ENCODE measurements around the gene KRTAP10-4.
"Not testable (repeated sequence)": the region's sequence is repeated elsewhere in the genome, so short reads cannot be mapped to it uniquely, and the experiment has no call there.

KRTAP10-4 gene

GRCh38 chr21:44564099-44564498 lies 9.4 kb upstream of the KRTAP10-4 start:
- DNase-seq, result no peak

GRCh38 chr21:44564886-44565598 lies 8.5 kb upstream of the KRTAP10-4 start:
- DNase-seq, result no peak

- peak; percentile 48 for DNase-seq
These were observed 7.1 kb upstream of the KRTAP10-4 start for GRCh38 chr21:44566403-44566802.

GRCh38 chr21:44567481-44568171 lies 5.9 kb upstream of the KRTAP10-4 start:
- no peak for DNase-seq

GRCh38 chr21:44568261-44568660 lies 5.3 kb upstream of the KRTAP10-4 start:
- DNase-seq, result no peak

GRCh38 chr21:44568667-44569556 lies 4.6 kb upstream of the KRTAP10-4 start:
- no peak for DNase-seq

GRCh38 chr21:44569861-44570517 lies 3.5 kb upstream of the KRTAP10-4 start:
- no peak for DNase-seq

- DNase-seq, result no peak
These were observed 2.2 kb upstream of the KRTAP10-4 start for GRCh38 chr21:44571296-44571695.

- DNase-seq, result no peak
These were observed 1.4 kb upstream of the KRTAP10-4 start for GRCh38 chr21:44571844-44572782.

GRCh38 chr21:44572959-44573583 lies 458 bp upstream of the KRTAP10-4 start:
- no peak for DNase-seq

GRCh38 chr21:44574457-44575306 lies 1.2 kb downstream of the KRTAP10-4 start:
- no peak for DNase-seq

- DNase-seq, result no peak
These were observed 1.9 kb downstream of the KRTAP10-4 start for GRCh38 chr21:44575307-44576024.

GRCh38 chr21:44576025-44576420 lies 2.5 kb downstream of the KRTAP10-4 start:
- DNase-seq, result no peak

- DNase-seq, result no peak
These were observed 5.0 kb downstream of the KRTAP10-4 start for GRCh38 chr21:44578371-44579055.

GRCh38 chr21:44579056-44579832 lies 5.7 kb downstream of the KRTAP10-4 start:
- no peak for DNase-seq

GRCh38 chr21:44579833-44580144 lies 6.3 kb downstream of the KRTAP10-4 start:
- no peak for DNase-seq

GRCh38 chr21:44580231-44580821 lies 6.8 kb downstream of the KRTAP10-4 start, which contains the start of gene KRTAP10-5:
TSS of gene KRTAP10-5 (minus strand) at chr21:44580604. CDS start at chr21:44580578, 26 bp downstream.
- DNase-seq, result not testable (repeated sequence)

- DNase-seq, result no peak
These were observed 7.6 kb downstream of the KRTAP10-4 start for GRCh38 chr21:44581158-44581557.

All from hematopoietic multipotent progenitor cell treated with erythropoietin and hydrocortisone succinate and interleukin-3 and kit ligand, for 4 days (in vitro differentiated cells).